Measurements from ENCODE around the gene PYGM.

The PYGM gene

DNA sequence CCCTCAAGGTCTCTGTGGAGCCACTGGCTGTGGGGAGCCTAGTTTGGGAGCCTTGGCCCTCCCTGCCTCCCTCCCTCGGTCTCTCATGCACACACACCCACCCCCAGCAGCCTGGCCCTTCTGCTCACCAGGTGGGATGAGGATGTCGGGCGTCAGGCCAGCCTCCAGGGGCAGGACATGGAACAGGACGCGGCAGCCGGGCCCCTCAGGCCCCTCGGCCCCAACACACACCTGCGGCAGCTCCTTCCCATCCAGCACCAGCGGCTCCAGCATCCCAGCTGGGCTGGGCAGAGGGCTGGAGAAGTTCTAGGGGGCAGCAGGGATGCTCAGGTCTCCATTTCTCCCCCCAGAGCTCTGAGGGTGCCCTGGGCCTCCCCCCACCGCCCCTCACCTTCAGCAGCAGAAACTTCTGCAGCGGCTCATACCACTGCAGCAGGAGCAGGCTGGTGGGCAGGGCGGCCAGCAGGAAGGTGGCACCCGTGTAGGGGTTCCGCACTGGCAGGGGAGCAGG, 32.1 kb upstream of the PYGM start:
- DNase-seq (ENCODE audit: low read depth in 2 of 2), result no peak

- DNase-seq (ENCODE audit: low read depth in 2 of 2), result no peak
Observed at GRCh38 chr11:64790205-64791095, 30.7 kb upstream of the PYGM start.

GRCh38 chr11:64789331-64790204, 29.8 kb upstream of the PYGM start:
- DNase-seq (ENCODE audit: low read depth in 2 of 2), result no peak

DNA sequence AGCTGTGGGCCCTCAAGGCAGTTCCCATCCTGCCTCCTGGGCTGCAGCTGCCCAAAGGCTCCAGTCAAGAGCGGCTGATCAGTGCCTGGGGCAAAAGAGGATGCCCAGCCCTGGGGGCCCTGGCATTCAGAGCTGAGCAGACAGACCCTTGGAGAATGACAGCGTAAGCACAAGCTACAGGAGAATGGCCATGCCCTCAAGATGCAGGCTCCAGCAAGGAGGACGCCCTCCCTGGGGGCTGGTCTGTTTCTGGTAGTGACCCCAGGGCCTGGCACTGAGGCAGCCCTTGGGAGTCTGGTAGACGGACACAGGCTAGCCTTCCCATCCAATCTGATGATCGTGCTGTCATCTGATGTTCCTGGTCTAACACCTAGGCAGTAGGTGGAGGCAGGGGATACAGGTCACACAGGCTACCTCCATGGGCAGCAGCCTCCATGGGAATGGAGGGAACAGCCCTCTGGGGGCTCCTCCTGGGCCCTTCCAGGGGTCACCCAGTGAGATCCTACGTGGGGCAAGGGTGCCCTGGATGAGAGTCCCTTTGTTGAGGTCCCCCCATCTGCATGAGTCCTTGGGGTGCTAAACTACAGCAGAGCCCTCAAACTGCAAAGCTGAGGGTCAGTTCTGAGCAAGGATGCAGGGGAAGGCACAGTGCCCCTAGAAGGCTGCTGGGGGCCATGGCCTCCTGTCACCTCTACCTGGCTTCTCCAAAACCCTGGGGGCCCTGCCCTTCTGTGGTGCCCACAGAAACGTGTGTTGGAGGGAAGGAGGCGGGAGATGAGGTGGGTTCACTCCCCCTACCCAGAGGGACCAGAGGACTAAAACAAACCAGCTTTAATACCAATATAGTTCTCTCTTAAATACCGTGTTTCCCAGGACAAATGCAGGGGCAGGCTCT, 28.8 kb upstream of the PYGM start:
- DNase-seq (ENCODE audit: low read depth in 2 of 2), result no peak

GRCh38 chr11:64787526-64788320, 27.9 kb upstream of the PYGM start:
- peak in 1 of 2 donors; percentile 54 for DNase-seq (ENCODE audit: low read depth in 2 of 2)

GRCh38 chr11:64786308-64786707, 26.5 kb upstream of the PYGM start:
- no peak for DNase-seq (ENCODE audit: low read depth in 2 of 2)

GRCh38 chr11:64784813-64785581, 25.2 kb upstream of the PYGM start:
- DNase-seq (ENCODE audit: low read depth in 2 of 2), result no peak

DNA sequence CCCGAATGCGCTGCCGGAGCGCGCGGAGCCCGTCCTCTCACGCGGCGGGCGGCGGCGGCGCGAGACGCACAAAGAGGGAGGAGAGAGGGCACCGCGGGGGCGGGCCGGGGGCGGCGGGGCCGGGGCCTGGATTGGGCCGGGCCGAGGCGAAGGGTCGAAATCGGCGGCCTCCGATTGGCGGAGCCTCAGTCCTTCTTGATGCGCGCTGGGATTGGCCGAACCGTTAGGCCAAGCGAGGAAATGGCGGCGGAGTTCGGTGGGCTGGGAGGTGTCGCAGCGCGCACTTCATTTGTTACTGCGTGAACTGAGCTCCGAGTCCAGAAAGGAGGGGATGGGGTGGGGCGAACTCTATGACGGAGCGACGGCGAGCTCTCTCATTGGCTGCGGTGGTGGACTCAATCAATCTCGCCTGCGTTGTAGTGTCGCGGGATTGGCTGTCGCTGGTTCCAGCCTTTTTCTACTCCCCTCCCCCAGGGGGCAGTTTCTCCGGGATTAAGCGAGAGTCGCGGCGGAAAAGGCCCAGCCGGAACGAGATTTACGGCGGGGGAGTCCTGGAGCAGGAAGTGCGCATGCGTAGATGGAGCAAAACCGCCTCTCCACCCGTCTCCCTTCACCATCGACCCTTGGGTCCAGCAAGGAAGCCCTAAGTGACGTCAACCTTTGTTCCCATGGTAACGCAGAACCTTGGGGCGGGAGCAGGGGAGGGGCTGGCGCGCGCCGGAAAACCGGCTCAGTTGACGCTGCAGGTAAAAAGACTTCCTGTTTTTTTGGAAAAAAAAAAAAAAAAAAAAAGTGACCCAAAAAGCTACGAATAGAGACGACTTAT, 18.9 kb upstream of the PYGM start, which contains the start of gene SF1:
Gene SF1, minus strand, starts transcription at position 70 of the 826 bp plus-strand sequence. CDS start 150 bp downstream, outside the sequence.
- peak; percentile 98 to 99 for DNase-seq (ENCODE audit: low read depth in 2 of 2)

GRCh38 chr11:64778223-64778472, 18.4 kb upstream of the PYGM start:
- no peak for DNase-seq (ENCODE audit: low read depth in 2 of 2)

DNA sequence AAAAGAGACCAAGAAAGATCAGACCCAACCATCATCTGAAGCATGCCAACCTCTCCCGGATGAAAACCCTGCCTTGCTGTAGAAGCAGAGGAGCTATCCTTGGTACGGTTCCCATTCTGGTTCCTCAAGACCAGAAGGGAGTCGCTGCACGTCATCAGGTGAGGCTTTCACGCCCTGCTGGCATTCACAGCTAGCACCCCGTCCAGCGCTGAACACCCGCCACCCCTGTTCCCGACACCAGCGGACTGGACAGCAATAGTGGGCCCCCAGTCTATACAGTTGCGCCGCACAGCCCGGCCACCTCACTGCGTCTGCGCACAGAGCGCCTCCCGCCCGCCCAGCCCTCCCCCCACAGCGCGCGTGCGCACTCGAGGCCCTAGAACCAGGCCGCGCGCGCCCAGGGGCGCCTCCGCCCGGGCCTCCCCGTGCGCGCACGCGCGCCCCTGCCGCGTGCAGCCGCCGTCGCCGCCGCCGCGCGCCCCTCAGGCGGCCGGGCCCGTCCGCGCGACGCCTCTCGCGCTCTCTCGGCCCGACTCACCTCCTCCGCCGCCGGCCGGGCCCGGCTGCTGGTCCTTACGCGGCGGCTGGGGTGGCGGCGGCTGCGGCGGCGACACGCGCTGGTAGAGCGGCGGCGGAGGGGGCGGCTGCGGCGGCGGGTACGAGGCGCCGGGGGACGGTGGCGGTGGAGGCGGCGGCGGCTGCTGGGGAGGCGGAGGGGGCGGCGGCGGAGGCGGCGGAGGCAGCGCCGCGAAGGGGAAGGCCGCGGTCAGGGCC, 17.9 kb upstream of the PYGM start:
- DNase-seq (ENCODE audit: low read depth in 2 of 2), result peak; percentile 57 to 68

GRCh38 chr11:64776875-64777274, 17.1 kb upstream of the PYGM start:
- no peak for DNase-seq (ENCODE audit: low read depth in 2 of 2)

DNA sequence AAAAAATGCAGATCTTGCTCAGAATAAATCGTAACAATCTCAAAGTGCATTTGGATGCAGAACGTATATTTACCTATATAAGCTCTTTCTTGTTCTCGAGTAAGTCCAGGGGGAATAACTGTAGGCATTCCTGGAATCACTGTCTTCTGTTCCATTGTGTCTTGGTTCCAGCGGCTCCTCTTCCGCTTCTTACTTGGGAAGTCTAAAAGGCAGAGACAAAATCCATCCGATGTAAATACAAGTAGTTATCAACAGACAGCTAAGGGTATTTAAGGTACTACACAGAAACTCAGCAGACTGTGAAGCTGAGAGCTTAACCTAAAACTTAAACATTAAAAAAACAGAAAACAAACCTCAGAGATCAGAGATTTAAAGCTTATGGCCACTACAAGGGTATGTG, 16.7 kb upstream of the PYGM start:
- no peak for DNase-seq (ENCODE audit: low read depth in 2 of 2)

- no peak for DNase-seq (ENCODE audit: low read depth in 2 of 2)
Observed at GRCh38 chr11:64774144-64774543, 14.4 kb upstream of the PYGM start.

DNA sequence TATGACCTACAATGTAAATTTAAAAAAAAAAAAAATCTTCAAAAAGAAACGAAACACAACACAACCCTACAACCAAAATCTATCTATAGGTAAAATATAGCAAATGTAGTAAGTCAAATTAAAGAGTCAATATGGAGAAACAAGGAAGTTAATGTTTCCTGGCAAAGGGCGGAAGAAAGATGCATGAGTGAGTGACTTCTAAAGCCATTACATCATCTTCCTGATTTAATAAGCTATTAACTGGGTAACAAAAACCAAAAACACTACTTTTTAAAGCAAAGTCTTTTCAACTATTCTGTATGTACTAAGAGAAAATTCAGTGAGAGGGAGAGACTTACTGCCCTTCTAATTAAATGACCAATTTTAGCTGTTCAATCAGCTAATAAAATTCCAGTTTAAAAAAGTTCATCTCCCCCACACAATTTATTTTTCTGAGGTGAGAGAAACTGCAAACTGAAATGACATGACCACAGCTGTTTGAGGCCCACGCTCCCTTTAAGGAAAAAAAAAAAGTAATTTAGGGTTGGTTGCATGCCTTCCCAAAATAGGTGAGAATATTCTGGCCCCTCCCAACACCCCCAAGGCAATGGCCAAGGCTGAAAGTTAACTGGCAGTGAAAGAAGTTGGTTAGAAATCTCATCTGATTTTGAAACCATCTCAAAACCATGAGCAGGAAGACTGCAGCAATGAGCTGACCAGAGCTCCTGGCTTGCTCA, 12.7 kb upstream of the PYGM start:
- DNase-seq (ENCODE audit: low read depth in 2 of 2), result no peak

- no peak for DNase-seq (ENCODE audit: low read depth in 2 of 2)
Observed at GRCh38 chr11:64771861-64772260, 12.1 kb upstream of the PYGM start.

DNA sequence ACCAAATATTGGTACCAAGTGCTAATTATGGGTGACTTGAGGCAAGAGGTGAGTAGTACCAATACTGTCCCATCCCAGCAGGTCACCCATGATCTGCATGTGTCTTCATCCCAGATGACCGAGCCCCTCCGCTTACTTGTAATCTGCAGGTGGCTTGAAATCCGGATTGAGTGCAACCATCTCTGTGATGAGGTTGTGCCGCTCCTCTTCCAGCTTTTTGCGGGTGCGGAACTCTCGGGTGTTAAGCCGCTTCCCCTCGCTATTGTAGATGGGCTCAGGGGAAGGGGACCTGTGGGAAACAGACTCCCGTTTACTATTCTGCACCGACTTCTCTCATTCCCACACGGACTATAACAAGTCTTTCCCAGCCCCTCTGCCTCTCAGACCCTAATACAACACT, 10.3 kb upstream of the PYGM start:
- no peak for DNase-seq (ENCODE audit: low read depth in 2 of 2)

DNA sequence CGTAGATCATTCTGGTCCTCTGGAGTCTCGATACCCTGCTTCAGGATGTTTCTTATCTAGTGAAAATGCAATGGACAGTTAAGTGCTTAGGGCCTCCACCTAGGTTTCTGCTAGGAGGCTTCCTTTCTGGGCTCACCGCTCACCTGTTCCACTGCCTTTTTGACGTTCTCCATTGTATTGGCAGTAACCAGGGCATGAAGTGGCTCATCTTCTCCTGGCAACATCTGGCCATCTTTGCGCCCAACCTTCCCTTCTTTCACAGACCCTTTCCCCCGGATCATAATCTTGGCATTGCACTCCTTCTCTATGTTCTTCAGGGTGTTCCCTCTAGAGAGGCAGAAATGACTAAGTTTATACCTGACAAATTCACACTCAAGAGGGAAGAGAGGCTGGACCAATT, 9.5 kb upstream of the PYGM start:
- no peak for DNase-seq (ENCODE audit: low read depth in 2 of 2)

- DNase-seq (ENCODE audit: low read depth in 2 of 2), result no peak
Observed at GRCh38 chr11:64768300-64768694, 8.5 kb upstream of the PYGM start.

Measured in stimulated activated CD4-positive, alpha-beta T cell treated with anti-CD3 and anti-CD28 coated beads, Interleukin-15, amount 100 ng/mL, for 48 hours (primary cell).